Measurements from ENCODE around the gene TRPC6.
"Not testable (repeated sequence)": the region's sequence is repeated elsewhere in the genome, so short reads cannot be mapped to it uniquely, and the experiment has no call there.

Gene TRPC6

DNA sequence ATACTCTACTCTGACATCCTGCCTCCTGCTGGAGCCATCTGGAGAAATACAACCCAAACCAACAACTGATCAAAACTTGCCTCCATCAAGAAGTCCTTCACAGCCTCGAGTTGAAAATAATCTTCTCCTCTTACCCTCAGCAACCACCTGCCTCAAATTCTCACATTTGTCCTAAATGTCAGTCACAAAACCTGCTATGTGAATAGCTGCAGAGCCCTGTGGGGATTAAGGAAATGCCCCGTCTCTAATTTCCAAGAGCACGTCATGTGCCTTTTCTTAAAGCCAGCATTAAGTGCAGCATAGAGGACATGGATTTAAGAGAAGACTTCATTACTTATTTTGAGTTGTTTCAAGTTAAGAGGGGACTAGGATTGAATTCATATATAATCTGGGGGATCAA is 105.9 kb downstream of the TRPC6 start:
- TF ChIP-seq, protein P1, sequence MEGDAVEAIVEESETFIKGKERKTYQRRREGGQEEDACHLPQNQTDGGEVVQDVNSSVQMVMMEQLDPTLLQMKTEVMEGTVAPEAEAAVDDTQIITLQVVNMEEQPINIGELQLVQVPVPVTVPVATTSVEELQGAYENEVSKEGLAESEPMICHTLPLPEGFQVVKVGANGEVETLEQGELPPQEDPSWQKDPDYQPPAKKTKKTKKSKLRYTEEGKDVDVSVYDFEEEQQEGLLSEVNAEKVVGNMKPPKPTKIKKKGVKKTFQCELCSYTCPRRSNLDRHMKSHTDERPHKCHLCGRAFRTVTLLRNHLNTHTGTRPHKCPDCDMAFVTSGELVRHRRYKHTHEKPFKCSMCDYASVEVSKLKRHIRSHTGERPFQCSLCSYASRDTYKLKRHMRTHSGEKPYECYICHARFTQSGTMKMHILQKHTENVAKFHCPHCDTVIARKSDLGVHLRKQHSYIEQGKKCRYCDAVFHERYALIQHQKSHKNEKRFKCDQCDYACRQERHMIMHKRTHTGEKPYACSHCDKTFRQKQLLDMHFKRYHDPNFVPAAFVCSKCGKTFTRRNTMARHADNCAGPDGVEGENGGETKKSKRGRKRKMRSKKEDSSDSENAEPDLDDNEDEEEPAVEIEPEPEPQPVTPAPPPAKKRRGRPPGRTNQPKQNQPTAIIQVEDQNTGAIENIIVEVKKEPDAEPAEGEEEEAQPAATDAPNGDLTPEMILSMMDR (conservative IDR thresholded peaks at IDR 0.05; ENCODE audit: low read depth, low read length), result no peak
- no peak overlapping the region for H3K4me3 ChIP-seq (ENCODE audit: low read depth, low read length)
- DNase-seq (ENCODE audit: low read depth), result no peak

DNA sequence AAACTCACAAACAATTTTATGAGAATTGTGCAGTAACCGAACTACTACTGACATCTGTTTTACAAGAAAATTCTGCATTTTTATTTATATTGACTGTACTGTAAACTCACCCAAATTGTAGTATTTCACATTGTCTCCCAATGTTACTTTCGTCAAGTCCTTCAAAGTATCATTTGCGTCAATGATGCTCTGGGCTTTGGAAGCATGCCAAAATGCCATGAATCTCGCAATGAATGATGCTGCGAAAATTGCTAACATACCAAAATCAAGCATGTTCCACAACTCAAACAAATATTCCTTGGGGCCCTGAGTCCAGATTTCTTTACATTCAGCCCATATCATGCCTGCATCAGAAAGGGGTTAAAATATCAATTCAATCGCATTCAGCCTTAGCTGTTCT is 107.6 kb downstream of the TRPC6 start:
- TF ChIP-seq, protein P1 (conservative IDR thresholded peaks at IDR 0.05; ENCODE audit: low read depth, low read length), result no peak
- no peak for DNase-seq (ENCODE audit: low read depth)
- no peak overlapping the region for H3K4me3 ChIP-seq (ENCODE audit: low read depth, low read length)

DNA sequence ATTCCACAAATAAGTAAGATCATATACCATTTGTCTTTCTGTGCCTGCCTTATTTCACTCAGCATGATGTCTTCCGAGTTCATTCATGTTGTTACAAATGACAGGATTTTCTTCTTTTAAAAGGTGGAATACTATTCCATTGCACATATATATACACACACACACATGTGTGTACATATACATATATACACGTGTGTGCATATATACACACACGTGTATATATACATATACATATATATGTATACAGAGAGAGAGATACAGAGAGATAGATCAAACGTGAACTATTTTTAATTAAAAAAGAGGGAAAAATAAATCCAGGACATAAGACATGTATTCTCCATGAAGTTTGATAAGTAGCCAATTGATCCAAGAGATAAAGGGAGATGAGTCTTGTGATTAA is 108.1 kb downstream of the TRPC6 start:
- no peak for DNase-seq (ENCODE audit: low read depth)
- TF ChIP-seq, protein P1 (conservative IDR thresholded peaks at IDR 0.05; ENCODE audit: low read depth, low read length), result no peak
- no peak overlapping the region for H3K4me3 ChIP-seq (ENCODE audit: low read depth, low read length)

DNA sequence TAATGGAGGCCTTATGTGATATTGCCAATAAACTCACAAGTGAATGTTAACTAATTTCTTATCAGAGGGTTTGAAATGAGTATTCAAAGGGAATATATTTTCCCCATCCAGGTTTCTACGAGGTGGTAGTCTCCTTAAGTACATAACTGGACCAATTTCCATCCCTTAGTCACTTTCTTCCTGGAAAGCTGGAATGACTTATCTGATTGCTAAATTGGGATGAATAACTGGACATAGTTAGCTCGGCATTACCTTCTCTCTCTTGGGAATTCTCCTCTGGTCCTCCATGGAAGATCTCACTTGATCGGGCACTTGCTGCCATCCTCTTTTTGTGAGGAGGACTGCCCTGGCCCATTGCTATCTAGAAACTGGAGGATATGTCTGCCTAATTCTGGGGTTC is 109.1 kb downstream of the TRPC6 start:
- H3K4me3 ChIP-seq (ENCODE audit: low read depth, low read length), result no peak overlapping the region
- TF ChIP-seq, protein P1 (conservative IDR thresholded peaks at IDR 0.05; ENCODE audit: low read depth, low read length), result no peak

DNA sequence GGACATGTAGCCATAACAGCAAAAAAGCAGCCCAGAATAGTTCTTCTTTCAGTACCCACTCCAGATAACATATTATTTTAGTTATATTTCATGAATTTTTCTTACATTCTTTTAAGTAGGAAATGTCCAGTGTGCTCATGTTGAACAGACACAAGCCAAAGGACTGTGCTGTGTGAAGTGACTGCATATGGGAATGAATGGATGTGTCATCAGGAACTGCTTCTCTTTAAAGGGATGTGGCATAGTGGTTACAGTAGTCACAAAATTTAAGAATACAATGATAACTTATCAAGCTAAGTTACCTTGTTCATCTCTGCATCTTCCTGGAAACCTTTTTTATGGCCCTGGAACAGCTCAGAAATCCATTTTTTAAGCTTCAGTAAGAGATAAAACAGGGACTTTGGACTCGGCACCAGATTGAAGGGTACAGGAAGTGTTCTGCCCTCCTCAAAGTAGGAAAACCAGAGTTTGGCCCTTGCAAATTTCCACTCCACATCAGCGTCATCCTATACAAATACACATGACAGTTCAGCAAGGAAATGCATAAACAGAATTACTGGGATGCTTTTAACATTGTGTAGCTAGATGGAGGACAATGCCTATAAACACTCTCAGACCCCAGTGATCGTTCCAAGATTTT is 112.8 kb downstream of the TRPC6 start:
- TF ChIP-seq, protein P1 (conservative IDR thresholded peaks at IDR 0.05; ENCODE audit: low read depth, low read length), result no peak
- H3K4me3 ChIP-seq (ENCODE audit: low read depth, low read length), result no peak overlapping the region
- no peak for DNase-seq (ENCODE audit: low read depth)

More for the DNA sequence above, 109.1 kb downstream of the TRPC6 start:
- DNase-seq (ENCODE audit: low read depth), result no peak

DNA sequence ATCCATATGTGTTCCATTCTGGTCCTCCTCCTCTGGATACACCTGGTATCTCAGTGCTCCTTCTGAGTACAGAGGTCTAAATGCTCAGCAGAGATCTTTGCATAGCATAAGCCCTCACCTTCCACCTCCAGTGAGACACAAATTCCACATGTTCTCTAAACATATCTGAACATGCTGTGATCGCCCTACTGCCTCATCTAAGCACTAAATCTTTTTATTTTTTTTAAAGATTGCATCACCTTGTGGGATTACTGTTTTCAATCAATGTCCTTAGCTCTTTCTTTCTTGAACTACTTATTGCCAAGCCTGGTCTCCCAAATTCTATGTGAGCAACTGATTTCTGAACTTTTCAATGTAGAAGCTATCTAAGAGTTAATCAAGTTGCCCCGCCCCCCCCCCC is 113.4 kb downstream of the TRPC6 start:
- TF ChIP-seq, protein P1 (conservative IDR thresholded peaks at IDR 0.05; ENCODE audit: low read depth, low read length), result no peak
- no peak for DNase-seq (ENCODE audit: low read depth)
- H3K4me3 ChIP-seq (ENCODE audit: low read depth, low read length), result no peak overlapping the region

DNA sequence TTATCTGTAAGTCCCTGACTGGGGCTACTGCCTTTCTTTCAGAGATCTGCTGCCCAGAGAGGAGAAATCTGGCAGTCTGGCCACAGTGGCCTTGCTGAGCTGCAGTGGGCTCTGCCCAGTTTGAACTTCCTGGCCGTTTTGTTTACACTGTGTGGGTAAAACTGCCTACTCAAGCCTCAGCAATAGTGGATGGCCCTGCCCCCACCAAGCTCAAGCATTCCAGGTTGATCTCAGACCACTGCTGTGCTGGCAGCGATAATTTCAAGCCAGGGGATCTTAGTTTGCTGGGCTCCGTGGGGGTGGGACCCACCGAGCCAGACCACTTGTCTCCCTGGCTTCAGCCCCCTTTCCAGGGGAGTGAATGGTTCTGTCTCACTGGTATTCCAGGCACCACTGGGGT is 117.5 kb downstream of the TRPC6 start:
- no peak overlapping the region for H3K4me3 ChIP-seq (ENCODE audit: low read depth, low read length)
- TF ChIP-seq, protein P1 (conservative IDR thresholded peaks at IDR 0.05; ENCODE audit: low read depth, low read length), result no peak
- DNase-seq (ENCODE audit: low read depth), result no peak

DNA sequence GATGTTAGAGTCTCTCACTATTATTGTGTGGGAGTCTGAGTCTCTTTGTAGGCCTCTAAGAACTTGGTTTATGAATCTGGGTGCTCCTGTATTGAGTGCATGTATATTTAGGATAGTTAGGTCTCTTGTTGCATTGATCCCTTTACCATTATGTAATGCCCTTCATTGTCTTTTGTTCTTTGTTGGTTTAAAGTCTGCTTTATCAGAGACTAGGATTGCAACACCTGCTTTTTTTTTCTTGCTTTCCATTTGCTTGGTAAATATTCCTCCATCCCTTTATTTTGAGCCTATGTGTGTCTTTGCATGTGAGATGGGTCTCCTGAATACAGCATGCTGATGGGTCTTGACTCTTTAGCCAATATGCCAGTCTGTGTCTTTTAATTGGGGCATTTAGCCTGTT is 119.4 kb downstream of the TRPC6 start:
- not testable (repeated sequence) for DNase-seq (ENCODE audit: low read depth); H3K4me3 ChIP-seq (ENCODE audit: low read depth, low read length)
